GM19240 (cell line): ENCODE results near the gene ABCG1.
"Not testable (repeated sequence)": the region's sequence is repeated elsewhere in the genome, so short reads cannot be mapped to it uniquely, and the experiment has no call there.

Experiments
- DNase-seq: peaks from one replicate; pipeline ENCODE4 v3.0.0; 2011; ENCODE audit warnings: low spot score; ENCODE audit not compliant: insufficient read length

The ABCG1 gene

GRCh38 chr21:42288962-42289361, 70.0 kb downstream of the ABCG1 start:
- DNase-seq: no peak

GRCh38 chr21:42289926-42290325, 71.0 kb downstream of the ABCG1 start:
- DNase-seq: no peak

GRCh38 chr21:42290505-42290904, 71.6 kb downstream of the ABCG1 start:
- no peak for DNase-seq

DNA sequence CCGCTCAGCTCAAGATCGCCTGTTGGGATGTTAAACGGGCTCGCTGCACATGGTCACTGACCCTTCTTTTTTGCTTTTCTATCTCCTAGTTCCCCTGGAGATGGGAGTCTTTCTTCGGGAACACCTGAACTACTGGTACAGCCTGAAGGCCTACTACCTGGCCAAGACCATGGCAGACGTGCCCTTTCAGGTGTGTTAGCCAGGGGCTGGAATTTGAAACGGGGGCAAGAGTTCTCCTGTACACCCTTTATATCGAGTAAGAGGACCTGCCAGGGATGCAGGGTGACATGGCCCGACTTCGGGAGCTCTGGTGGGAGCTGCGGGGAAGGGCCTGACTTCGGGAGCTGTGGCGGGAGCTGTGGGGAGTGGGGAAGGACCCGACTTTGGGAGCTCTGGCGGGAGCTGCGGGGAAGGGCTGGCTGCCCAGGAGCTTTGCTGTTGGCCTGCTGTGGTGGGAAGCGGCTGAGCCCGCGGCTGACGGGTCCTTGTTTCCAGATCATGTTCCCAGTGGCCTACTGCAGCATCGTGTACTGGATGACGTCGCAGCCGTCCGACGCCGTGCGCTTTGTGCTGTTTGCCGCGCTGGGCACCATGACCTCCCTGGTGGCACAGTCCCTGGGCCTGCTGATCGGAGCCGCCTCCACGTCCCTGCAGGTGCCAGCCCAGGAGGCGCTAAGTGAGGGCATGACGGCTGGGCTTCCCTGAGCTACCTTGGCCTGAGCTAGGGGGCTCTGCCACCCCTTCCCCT, 72.2 kb downstream of the ABCG1 start:
- DNase-seq: no peak

- DNase-seq: no peak
These were observed 73.0 kb downstream of the ABCG1 start for GRCh38 chr21:42291751-42292562.

- DNase-seq: not testable (repeated sequence)
These were observed 73.7 kb downstream of the ABCG1 start for GRCh38 chr21:42292563-42293142.

DNA sequence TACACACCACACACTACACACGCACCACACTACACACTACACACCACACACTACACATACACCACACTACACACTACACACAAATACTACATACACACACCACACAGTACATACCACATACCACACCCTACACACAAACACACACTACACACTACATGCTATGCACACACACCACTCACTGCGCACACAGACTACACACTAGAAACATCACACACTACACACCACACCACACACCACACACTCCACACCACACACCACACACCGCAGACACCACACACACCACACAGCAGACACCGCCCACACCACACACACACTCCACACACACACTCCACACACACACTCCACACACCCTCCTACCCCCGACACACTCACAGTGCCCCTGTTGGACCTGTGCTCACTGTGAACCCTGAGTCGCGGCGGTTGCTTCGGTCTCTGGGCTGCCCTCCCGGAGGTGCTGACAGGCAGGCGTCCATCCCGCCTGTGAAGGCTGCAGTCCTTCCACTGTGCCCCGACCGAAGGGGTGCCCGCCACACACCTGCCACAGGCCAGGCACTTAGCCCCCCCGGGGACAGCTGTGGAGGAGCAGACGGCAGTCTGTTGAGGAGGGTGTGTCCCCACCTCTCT, 74.8 kb downstream of the ABCG1 start:
- DNase-seq: no peak

- DNase-seq: no peak
These were observed 75.4 kb downstream of the ABCG1 start for GRCh38 chr21:42294273-42294880.

DNA sequence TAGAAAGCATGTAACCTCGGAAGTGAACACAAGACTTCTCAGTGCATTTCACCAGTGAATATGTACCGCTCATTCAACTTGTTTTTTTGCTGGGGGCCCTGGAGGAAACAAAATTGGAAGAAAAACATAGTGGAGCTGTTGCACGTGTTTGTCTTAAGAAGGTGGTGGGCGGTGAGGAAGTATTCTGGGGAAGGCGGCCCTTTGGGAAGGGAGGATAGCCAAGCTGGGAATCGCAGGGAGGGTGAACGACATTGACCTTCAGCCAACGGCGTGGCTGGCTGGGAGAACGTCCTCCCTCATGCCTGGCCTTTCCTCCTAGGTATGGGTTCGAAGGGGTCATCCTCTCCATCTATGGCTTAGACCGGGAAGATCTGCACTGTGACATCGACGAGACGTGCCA, 76.9 kb downstream of the ABCG1 start:
- no peak for DNase-seq

- no peak for DNase-seq
These were observed 77.6 kb downstream of the ABCG1 start for GRCh38 chr21:42296501-42296900.

DNA sequence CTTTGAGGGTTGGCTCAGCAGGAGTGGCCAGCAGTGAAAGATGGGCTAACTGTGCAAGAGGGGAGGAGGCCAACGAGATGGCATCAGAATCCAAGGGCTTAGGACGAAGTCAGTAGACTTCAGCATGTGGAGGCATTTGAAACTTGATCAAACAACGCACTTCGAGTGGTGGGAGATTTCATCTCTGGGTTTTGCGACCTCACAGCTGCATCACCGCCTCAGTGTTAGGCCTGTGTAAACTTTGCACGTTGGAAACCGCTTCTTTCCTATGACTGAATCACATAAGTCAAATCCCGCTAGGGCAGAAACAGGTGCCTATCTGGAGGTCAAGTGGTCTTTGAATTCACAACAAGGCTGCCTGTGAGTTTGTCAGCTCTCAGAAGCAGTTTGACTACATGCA, 78.4 kb downstream of the ABCG1 start:
- DNase-seq: no peak

- no peak for DNase-seq
These were observed 79.3 kb downstream of the ABCG1 start for GRCh38 chr21:42298237-42298636.

DNA sequence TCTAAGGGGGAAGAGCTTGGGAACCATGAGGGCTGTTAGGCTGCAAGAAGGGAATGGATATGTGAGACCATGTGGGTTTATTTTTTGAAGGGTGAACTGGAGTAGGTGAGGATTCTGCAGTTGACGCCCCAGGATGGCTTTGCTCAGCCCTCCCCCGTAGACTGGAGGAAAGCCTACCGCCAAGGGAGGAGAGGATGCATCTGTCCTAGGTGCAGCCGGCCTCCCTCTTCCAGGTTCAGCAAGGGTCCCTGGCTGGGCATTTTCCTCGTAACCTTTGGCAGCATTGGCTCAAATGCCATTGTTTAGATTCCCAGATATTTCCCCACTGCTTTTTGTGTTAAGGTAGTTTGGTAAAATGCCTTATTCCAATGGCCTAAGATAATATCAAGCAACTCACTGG, 79.7 kb downstream of the ABCG1 start:
- no peak for DNase-seq

GRCh38 chr21:42299324-42300044, 80.5 kb downstream of the ABCG1 start:
- no peak for DNase-seq

DNA sequence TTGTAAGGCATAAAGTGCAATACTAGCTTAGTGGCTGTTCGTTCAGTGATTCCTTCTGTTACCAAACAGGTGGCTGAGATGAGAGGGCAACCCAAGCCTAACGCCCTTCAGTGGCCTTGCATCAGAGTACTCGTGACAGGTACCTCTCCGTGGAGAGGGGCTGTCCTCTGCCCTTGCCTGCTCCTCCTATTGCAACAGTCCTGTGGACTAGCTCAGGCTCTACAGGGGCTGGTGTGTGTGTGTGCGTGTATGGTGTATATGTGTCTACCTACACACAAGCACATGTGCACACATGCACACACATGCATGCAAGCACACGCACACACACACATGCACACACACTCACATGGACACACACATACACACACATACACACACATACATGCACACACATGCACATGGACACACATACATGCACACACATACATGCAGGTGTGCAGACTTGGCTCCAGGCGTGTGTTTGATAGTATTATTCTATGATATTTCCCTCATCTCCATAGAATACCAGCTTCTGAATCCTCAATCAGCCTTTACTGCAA, 81.2 kb downstream of the ABCG1 start:
- DNase-seq: no peak

- no peak for DNase-seq
These were observed 82.0 kb downstream of the ABCG1 start for GRCh38 chr21:42300956-42301355.

DNA sequence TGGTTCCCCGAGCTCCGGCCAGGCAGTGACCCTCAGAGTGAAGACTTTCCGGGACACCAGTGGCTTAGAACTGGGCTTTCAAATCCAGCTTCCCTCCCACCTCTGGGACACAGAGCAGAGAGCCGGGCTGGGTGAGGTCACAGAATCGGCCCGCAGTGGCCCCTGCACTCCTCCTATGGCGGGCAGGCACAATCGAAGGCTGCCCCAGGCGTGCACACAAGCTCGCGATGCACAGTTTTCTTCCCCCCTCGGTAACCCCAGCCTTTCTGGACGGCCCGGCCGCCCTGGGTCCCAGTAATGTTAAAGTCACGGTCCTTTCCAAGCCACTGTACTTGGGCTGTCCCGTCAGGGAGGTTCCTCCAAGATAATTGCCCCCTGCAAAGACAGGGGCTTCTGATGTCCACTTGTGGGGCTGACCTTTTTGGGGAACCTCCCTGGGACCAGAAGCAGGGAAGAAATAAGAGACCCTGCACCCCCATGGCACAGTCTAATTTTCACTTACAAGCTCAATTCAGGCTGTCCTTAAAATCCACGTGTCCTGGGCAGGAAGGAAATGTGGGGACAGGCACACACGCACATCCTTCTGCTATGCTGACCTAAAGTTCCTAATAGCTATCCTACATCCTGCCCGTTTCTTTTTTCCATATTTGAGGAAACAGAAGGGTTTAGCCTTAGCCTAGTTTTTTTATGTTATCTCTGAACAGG, 82.6 kb downstream of the ABCG1 start:
- no peak for DNase-seq

DNA sequence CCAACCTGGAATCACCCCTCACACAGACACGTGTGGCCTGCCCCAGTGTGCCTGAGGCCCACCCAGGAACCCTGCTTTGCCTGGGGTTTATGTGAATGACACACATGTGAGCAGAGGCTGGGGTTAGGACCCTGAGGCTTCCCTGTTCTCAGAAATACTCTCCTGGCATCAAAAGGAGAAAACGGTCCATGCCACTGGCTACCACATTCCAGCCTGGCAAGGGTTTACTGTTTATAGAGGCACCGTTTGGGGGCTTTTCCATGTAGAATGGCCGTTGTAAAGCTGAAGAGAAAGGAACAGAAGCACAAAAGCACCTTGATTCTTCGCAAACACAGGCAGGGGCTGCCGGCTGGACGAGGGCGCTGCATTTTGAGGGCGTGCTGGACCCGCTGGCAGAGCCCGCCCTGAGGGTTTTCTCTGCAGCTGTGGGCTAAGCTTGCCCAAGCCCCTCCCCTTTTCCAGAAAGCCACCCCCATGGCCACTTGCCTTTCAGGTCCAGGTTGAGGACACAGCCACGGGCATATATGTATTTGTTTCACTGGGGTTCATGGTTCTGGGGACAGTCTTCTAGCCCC, 83.2 kb downstream of the ABCG1 start:
- DNase-seq: no peak

- no peak for DNase-seq
These were observed 83.9 kb downstream of the ABCG1 start for GRCh38 chr21:42302794-42303193.

DNA sequence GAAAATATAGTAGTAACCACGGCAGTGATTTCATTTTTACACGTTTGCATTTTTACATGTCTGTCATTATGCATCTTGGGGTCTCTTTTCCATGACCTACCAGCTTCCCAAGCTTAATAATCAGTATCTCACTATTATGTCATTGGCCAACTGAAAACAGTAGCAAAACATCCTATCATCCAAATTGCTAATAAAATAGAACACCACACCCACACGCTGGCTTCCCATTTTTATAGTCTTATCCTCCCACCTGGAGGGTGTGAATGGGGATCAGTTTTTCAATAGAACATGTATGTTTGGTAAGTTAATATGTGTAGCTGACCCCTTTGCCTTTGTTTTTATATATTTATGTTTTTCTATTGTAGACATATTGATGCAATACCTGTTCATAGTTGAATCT, 84.5 kb downstream of the ABCG1 start:
- DNase-seq: no peak
